Omental fat pad (tissue), 4 donors: ENCODE data around the gene ARNT2. TPM values are rescaled to one million over a fixed set of nuclear protein-coding genes. Genes with fewer than 3 reads are reported as not detected.

Source experiments
- ATAC-seq: fragments of 150-250 bp; one replicate; pipeline ENCODE4 v1.9.1; 2016; ENCODE audit warnings: mild to moderate bottlenecking, moderate library complexity; ENCODE audit not compliant: low FRiP score
- DNase-seq: peaks from one replicate; pipeline ENCODE4 v3.0.0-alpha.2; 2019; ENCODE audit warnings: low spot score
- total RNA-seq, 4 donors: library from RNA; depleted of rRNA; stranded (reverse); fragments of >200 nt; gene quantifications; one replicate each; pipeline ENCODE4 v1.1.0, GENCODE V29; 2016
- TF ChIP-seq, protein P1 (sequence below), 3 donors: fragments of 450-650 bp; IDR thresholded peaks; one replicate each; pipeline ENCODE4 v1.5.1; 2016 to 2017; ENCODE audit warnings: antibody characterized with exemption in 3 of 3, mild to moderate bottlenecking in 3 of 3, moderate library complexity in 2 of 3

The ARNT2 gene
- 1 to 10 TPM; 3.1 to 7.4 (median 3.4) TPM for total RNA-seq

DNA sequence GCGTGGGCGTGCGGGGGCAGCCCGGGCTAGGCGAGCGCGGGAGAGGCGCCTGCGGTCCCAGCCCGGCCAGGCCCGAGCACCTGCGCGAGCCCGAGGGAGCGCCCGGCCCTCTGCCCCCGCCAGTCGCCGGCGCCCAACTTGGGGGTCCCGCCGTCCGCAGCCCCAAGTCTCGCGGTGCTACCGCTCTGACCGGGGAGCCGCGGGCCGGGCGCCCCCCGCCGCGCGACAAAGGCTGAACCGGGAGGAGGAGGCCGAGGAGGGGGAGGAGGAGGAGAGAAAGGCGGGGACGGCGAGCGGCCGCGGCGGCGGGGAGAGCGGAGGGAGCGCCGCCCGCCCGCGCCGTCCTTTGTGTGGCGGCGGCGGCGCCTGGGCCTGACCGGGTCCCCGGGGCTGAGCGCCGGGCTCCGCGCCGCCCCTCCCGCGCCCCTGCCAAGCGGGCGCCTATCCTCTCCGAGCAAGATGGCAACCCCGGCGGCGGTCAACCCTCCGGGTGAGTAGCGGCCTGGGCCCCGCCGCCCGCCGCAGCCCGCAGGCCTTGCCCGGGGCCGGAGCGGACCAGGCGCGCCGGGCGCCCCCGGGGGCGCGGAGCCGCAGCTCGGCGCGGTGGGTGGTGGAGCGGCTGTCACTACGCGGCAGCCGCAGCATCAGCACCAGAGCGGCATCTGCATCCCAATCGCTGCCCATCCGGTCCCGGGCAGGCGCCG is at the start of gene ARNT2:
Gene ARNT2, plus strand, starts transcription at position 326 of the 704 bp plus-strand sequence. Its CDS starts 134 bp downstream, at position 460.
- ATAC-seq (peak; percentile 49), DNase-seq (no peak)
- TF ChIP-seq, protein P1, sequence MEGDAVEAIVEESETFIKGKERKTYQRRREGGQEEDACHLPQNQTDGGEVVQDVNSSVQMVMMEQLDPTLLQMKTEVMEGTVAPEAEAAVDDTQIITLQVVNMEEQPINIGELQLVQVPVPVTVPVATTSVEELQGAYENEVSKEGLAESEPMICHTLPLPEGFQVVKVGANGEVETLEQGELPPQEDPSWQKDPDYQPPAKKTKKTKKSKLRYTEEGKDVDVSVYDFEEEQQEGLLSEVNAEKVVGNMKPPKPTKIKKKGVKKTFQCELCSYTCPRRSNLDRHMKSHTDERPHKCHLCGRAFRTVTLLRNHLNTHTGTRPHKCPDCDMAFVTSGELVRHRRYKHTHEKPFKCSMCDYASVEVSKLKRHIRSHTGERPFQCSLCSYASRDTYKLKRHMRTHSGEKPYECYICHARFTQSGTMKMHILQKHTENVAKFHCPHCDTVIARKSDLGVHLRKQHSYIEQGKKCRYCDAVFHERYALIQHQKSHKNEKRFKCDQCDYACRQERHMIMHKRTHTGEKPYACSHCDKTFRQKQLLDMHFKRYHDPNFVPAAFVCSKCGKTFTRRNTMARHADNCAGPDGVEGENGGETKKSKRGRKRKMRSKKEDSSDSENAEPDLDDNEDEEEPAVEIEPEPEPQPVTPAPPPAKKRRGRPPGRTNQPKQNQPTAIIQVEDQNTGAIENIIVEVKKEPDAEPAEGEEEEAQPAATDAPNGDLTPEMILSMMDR (IDR thresholded peaks at IDR 0.05) = no peak

DNA sequence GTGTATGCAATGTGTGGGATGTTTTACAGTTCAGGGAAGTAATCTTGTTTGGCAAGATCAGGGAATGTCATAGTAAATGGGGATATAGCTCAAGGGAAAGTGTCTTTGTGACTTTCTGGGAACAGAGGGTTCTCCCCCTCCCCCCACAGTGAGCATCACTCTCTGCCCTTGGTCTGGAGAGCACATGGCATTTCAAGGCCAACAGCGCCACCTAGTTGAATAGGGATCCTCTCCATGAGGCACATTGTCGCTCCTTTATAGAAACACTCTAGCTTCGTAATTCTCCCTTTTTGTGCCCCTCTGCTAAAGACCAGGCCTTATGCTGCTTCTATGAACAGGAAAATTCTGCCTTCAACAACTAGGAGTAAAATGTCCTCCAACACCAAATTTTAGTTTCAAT is 37.1 kb upstream of the ARNT2 start:
- TF ChIP-seq, protein P1 (IDR thresholded peaks at IDR 0.05) = no peak
- DNase-seq (no peak), ATAC-seq (no peak)

DNA sequence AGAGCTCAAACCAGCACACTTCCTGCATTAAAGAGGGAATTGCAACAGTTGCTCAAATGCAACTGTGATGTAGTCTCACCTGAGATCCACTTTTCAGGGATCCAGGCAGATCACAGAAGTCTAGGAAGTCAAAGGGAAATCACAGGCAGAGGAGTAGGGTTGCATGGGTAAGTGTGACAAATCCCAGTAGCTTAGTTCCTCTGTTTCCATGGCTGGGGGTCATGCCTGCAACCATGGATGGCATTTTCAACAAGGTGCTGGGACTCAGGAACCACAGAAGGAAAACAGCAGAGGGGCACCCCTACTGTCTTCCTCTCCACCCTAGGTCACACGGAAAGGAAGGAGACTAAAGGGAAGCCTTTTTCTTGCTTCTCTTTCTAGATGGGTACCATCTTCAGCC is 36.5 kb upstream of the ARNT2 start:
- TF ChIP-seq, protein P1 (IDR thresholded peaks at IDR 0.05) = no peak
- ATAC-seq (no peak), DNase-seq (no peak)

DNA sequence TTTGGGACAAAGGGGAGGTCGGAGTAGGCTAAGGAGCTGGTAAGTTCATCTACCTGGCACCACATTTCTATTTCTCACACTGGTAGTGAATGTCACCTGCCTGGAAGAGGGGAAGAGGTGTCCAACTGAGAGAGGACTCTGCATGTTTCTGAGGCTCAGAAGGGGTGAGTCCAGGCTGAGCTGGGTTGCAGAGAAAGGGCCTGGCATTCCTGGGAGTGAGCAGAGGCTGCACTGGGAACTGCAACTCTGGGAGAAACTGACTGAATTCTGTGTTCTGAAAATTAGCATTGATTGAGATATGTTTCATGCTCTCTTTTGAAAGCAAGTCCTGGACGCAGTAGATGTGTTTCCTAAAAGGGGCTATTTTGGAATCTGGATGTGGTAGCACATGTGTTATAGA is 32.3 kb upstream of the ARNT2 start:
- TF ChIP-seq, protein P1 (IDR thresholded peaks at IDR 0.05) = no peak
- no peak for ATAC-seq
- no peak for DNase-seq

DNA sequence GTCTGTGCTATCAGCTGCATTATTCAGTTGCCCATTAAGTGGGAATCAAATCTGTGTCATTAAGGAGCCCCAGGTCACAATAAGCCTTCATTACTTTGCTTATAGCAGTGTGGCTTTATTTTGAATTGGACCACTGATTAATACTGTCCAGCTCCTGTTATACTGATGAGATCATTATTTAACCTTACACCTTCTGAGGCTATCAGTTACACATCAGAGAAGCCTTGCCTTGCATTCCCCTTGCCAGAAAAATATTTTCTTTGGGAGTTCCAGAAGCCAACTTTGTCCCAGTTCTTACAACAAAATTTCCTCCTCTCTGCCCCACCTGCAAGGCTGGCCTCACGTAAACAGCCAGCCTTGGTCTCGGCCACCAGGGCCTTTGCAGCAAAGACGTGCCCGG is 29.7 kb upstream of the ARNT2 start:
- TF ChIP-seq, protein P1 (IDR thresholded peaks at IDR 0.05) = no peak
- DNase-seq = no peak
- no peak for ATAC-seq

DNA sequence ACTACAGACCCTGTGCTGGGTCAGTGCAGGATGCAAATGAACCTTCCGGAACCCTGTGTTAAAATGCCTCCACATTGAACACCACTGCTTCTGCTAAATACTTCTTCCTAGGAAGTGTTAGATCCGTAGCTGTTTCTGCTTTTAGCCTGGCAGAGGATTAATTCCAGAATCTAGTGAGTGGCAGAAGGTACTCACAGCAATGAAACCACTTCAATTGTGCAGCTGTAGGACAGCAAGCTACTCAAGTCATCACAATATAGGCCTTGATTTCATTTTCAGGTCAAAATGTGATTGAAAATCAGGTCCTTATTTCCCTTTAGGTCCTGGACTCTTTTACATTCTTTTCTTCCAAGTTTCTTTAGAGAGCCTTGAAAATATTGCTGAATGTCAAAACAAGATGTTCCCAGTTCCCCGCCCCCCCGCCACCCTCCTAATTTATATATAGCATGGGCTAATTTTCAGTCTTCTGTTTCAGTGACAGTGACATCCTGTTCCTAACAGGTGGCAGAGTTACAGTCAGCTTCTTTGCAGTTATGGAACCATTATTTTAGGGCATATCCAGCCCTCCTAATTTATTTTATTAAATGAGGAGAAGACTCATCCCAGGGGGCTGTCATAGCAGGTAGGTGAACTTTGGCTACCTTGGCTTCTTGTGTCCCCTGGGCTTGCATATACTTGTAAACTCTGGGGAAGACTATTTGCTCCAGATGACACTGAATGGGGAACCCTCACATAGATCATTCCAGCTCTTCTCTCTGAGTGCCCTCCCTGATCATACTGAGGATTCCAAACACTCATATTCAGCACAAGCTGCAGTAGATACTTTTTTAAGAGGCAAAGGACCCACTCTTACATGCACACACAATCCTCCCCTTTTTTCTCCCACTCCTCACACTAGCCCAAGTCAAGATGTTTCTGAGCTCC is 28.0 kb upstream of the ARNT2 start:
- TF ChIP-seq, protein P1 (IDR thresholded peaks at IDR 0.05) = no peak
- DNase-seq = no peak
- no peak for ATAC-seq
